H1 (cell line): Measurements from ENCODE around the gene AFAP1L1.

Experiments
- CHD2 ChIP-seq: IDR thresholded peaks from 2 replicates; pipeline ENCODE4 v1.6.1; 2012; ENCODE audit warnings: low read length, improper control_type of control experiment
- EZH2 ChIP-seq: fragments of 200-600 bp; sonication (generic); IDR thresholded peaks from 2 replicates; pipeline ENCODE4 v1.7.1; 2012; ENCODE audit warnings: low read depth, mild to moderate bottlenecking, moderate library complexity, low read length, inconsistent platforms; ENCODE audit not compliant: severe bottlenecking
- GTF2F1 ChIP-seq: IDR thresholded peaks from 2 replicates; pipeline ENCODE4 v1.6.1; 2012; ENCODE audit warnings: low read depth, low read length, improper control_type of control experiment, borderline replicate concordance
- KDM1A ChIP-seq: fragments of 200-600, 300-600 bp; sonication (generic); IDR thresholded peaks from 2 replicates; pipeline ENCODE4 v1.7.1; 2016; ENCODE audit warnings: mild to moderate bottlenecking, low read length, borderline replicate concordance
- POLR2A ChIP-seq, 2 experiments: IDR thresholded peaks; 1 replicate in 1 of 2; 2 replicates in 1 of 2; pipeline ENCODE4 v1.6.1; 2011; ENCODE audit warnings: low read depth in 2 of 2, low read length in 2 of 2, mild to moderate bottlenecking in 2 of 2; ENCODE audit errors: control extremely low read depth in 1 of 2
- POLR2AphosphoS5 ChIP-seq: IDR thresholded peaks from 2 replicates; pipeline ENCODE4 v1.6.1; 2011; ENCODE audit warnings: low read depth, low read length
- RXRA ChIP-seq: IDR thresholded peaks from 2 replicates; pipeline ENCODE4 v1.6.1; 2011; ENCODE audit warnings: low read depth, mild to moderate bottlenecking, low read length, moderate library complexity; ENCODE audit not compliant: insufficient read depth
- TAF1 ChIP-seq: IDR thresholded peaks from 2 replicates; pipeline ENCODE4 v1.6.1; 2011; ENCODE audit warnings: mild to moderate bottlenecking, low read depth, low read length
- YY1 ChIP-seq: IDR thresholded peaks from 2 replicates; pipeline ENCODE4 v1.6.1; 2011; ENCODE audit warnings: low read depth, mild to moderate bottlenecking, low read length
- TF ChIP-seq, protein P1 (sequence below), 3 experiments: IDR thresholded peaks; 1 replicate in 2 of 3; 2 replicates in 1 of 3; pipeline versions ENCODE4 v1.5.1 to v1.6.1; 2011; ENCODE audit warnings: low read length in 3 of 3, mild to moderate bottlenecking in 3 of 3, inconsistent platforms in 2 of 3, low read depth in 1 of 3, moderate library complexity in 1 of 3; ENCODE audit not compliant: insufficient read depth in 1 of 3; ENCODE audit errors: control extremely low read depth in 1 of 3

GRCh38 chr5:149322518-149322917 is 50.9 kb downstream of the AFAP1L1 start:
- TF ChIP-seq CHD2 = no peak
- TF ChIP-seq, protein P1, sequence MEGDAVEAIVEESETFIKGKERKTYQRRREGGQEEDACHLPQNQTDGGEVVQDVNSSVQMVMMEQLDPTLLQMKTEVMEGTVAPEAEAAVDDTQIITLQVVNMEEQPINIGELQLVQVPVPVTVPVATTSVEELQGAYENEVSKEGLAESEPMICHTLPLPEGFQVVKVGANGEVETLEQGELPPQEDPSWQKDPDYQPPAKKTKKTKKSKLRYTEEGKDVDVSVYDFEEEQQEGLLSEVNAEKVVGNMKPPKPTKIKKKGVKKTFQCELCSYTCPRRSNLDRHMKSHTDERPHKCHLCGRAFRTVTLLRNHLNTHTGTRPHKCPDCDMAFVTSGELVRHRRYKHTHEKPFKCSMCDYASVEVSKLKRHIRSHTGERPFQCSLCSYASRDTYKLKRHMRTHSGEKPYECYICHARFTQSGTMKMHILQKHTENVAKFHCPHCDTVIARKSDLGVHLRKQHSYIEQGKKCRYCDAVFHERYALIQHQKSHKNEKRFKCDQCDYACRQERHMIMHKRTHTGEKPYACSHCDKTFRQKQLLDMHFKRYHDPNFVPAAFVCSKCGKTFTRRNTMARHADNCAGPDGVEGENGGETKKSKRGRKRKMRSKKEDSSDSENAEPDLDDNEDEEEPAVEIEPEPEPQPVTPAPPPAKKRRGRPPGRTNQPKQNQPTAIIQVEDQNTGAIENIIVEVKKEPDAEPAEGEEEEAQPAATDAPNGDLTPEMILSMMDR (IDR thresholded peaks at IDR 0.05; ENCODE audit: control extremely low read depth in 1 of 3, insufficient read depth in 1 of 3, low read depth in 1 of 3, low read length in 3 of 3) = 0 out of 4 replicates have a peak, but pooled peaks of 1 of the 3 experiments have one; percentile 3
- TF ChIP-seq KDM1A = no peak
- TF ChIP-seq EZH2 = no peak
- no peak for TF ChIP-seq RXRA
- no peak for TF ChIP-seq POLR2A (IDR thresholded peaks at IDR 0.05; ENCODE audit: control extremely low read depth in 1 of 2, low read depth in 2 of 2, low read length in 2 of 2)
- TF ChIP-seq TAF1 = no peak
- no peak for TF ChIP-seq YY1
- no peak for TF ChIP-seq GTF2F1
- no peak for TF ChIP-seq POLR2AphosphoS5
